ENCODE results near the gene RPL7A. TPM values are rescaled to one million over a fixed set of nuclear protein-coding genes. Genes with fewer than 3 reads are reported as not detected.
A peak's percentile ranks its signal among the peaks of the same experiment; 100 is the strongest.
"Not testable (repeated sequence)": the region's sequence is repeated elsewhere in the genome, so short reads cannot be mapped to it uniquely, and the experiment has no call there.

The RPL7A gene
- total RNA-seq, 2 experiments from 2014 or later: 3,340 to 3,454 TPM

DNA sequence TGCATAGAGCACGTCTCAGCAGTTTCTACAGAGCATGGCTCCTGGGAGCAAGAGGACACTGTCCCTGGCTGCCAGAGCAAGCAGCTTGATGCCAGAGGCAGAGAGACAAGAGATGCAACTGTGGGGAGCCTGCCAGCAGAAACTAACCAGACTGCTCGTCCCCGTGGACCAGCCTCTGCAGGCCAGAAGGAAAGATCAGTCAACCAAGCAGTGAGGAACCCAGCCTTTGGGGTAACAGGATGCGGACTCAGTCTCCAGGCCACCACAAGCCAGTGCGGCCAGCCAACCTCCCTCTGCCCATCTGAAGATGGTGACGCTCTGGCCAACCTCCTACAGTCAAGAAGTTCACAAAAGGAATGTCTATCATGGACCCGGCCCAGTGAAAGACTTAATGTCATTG, 24.1 kb downstream of the RPL7A start:
- H3K4me3 Mint-ChIP-seq: peak overlapping the region; percentile 77
- intact Hi-C loops (cut with micrococcal nuclease): loop anchor here (5.0 to 10.0 kb wide), 2 partner anchors 225 to 1023 kb away; no protein-coding TSS in a partner anchor
- H3K27me3 Mint-ChIP-seq: no peaks in the 10 kb centered on the region
- peak overlapping the region; percentile 96 for H3K27ac Mint-ChIP-seq
- POLR2A ChIA-PET: interaction anchor here (0.7 to 14.2 kb wide), 6 partner anchors 7 to 1022 kb away, joined by 3 to 381 read pairs (median 8); partner anchors contain the start of genes MED22, REXO4, RPL7A and SURF1
- peaks cover 69% of the 10 kb centered on the region for H3K36me3 Mint-ChIP-seq
- no peaks in the 10 kb centered on the region for H3K9me3 Mint-ChIP-seq
- peaks cover 65% of the 10 kb centered on the region for H3K4me1 Mint-ChIP-seq (ENCODE audit: low read depth)
- peak; percentile 31 for DNase-seq
- CTCF ChIA-PET: interaction anchor here (1.0 to 6.5 kb wide), 9 partner anchors 15 to 114 kb away, joined by 3 to 76 read pairs (median 4); partner anchors contain the start of genes MED22, RPL7A, SURF1 and SURF2

DNA sequence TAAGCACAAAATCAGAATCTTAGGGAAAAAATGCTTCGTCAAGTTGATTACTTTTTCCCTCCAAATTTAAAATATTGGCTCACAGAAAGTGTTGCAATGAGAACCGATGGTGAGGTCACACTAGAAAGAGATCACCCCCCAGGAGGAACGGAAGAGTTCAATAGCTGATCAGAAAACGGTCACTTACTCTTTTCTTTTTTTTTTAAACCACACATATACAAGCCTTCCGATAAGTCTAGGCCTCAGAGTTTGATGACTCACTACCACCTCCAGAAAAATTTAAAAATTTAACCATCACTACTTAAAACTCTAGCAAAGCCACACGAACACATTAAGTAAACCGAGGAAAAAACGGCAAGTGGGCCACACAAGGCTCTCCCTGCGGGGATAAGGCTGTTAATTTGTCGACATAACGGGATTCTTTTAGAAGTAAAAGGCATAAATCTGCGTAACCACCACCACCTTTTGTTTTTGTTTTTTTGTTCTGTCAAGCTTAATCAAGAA, 26.6 kb downstream of the RPL7A start:
- H3K27ac Mint-ChIP-seq: peak overlapping the region; percentile 96
- peaks cover 48% of the 10 kb centered on the region for H3K36me3 Mint-ChIP-seq
- H3K9me3 Mint-ChIP-seq: no peaks in the 10 kb centered on the region
- ChIA-PET CTCF (interaction anchor here (0.7 to 6.5 kb wide), 3 partner anchors 25 to 33 kb away, joined by 3 to 76 read pairs (median 3); partner anchors contain the start of genes MED22 and RPL7A), POLR2A (interaction anchor here (0.6 to 14.2 kb wide), 7 partner anchors 10 to 343 kb away, joined by 3 to 381 read pairs (median 5); partner anchors contain the start of genes MED22, REXO4, RPL7A and SURF1)
- no peaks in the 10 kb centered on the region for H3K27me3 Mint-ChIP-seq
- peaks cover 48% of the 10 kb centered on the region for H3K4me1 Mint-ChIP-seq (ENCODE audit: low read depth)
- H3K4me3 Mint-ChIP-seq: peak overlapping the region; percentile 97
- peak; percentile 47 for DNase-seq
- intact Hi-C loops (cut with micrococcal nuclease): loop anchor here (5.0 to 10.0 kb wide), 2 partner anchors 227 to 1020 kb away; no protein-coding TSS in a partner anchor

GRCh38 chr9:133375116-133375723, 27.2 kb downstream of the RPL7A start:
- ChIA-PET POLR2A (interaction anchor here (0.9 to 14.2 kb wide), 5 partner anchors 11 to 104 kb away, joined by 3 to 381 read pairs (median 3); partner anchors contain the start of genes MED22, RPL7A, SURF1 and SURF2), CTCF (interaction anchor here (0.6 to 6.5 kb wide), 4 partner anchors 19 to 34 kb away, joined by 3 to 76 read pairs (median 3); partner anchors contain the start of genes MED22 and RPL7A)
- H3K4me3 Mint-ChIP-seq: peak overlapping the region; percentile 97
- H3K9me3 Mint-ChIP-seq: no peaks in the 10 kb centered on the region
- peak overlapping the region; percentile 96 for H3K27ac Mint-ChIP-seq
- H3K4me1 Mint-ChIP-seq (ENCODE audit: low read depth): peaks cover 43% of the 10 kb centered on the region
- intact Hi-C loops (cut with micrococcal nuclease): loop anchor here (10.0 kb wide), 1 partner anchor 1020 kb away; no protein-coding TSS in a partner anchor
- peak; percentile 42 for DNase-seq
- no peaks in the 10 kb centered on the region for H3K27me3 Mint-ChIP-seq
- H3K36me3 Mint-ChIP-seq: peaks cover 42% of the 10 kb centered on the region

DNA sequence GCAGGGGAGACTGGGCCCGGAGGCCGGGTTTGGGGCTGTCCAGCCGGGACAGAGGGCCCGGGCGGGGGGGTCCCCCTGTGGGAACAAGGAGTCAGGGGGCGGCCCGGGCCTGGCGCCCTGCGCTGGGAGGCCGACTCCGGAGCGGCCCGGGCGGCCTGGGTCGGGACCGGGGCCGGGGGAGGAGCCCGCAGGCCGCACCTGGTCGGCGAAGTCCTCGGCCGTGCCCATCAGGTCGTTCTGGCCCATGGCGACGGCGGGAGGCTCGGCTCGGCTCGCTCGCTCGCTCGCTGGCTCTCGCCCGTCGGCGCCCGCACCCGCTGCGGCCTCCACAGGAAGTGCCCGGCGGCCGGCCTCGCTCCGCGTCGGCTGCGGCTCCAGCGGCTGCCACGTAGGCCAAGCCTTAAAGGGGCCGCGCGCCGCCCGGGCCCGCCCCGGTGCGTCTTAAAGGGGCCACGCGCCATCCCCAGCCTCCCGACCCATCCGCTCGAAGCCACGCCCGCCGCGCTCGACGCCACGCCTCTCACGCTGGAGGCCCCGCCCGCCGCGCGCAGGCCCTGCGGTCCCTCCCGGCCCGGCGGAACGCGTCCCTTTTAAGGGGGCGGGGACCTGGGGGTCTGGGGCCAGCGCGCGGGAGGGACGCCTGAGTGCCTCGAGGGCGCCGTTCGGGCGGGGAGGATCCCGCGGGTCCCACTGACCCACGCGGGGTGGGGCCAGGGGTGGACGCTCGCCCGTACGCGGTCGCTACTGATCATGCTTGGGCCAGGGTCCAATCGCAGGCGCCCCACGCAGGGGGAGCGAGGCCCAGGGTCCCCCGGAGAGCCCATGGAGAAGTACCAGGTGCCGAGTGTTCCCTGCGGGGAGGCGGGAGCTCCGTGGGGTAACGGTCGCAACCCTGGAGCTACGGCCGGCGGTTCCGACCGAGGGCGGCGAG, 28.0 kb downstream of the RPL7A start, which contains the start of the genes STKLD1 and SURF4:
TSS of gene STKLD1 (plus strand) at position 643 of the 931 bp plus-strand sequence. CDS start at position 751, 108 bp downstream.
TSS of gene SURF4 (minus strand) at position 337 of the 931 bp plus-strand sequence. CDS start at position 246, 91 bp downstream.
- POLR2A ChIA-PET: interaction anchor here (0.8 to 14.2 kb wide), 8 partner anchors 11 to 102 kb away, joined by 3 to 381 read pairs (median 4); partner anchors contain the start of genes MED22, RPL7A, SLC2A6 and SURF1
- no peaks in the 10 kb centered on the region for H3K27me3 Mint-ChIP-seq
- intact Hi-C loops (cut with micrococcal nuclease): loop anchor here (1.0 to 10.0 kb wide), 3 partner anchors 28 to 1019 kb away; partner anchors contain the start of genes MED22, RPL7A and SURF6
- peak within 1 kb of the TSS; percentile 96 for H3K27ac Mint-ChIP-seq
- peaks cover 35% of the 10 kb centered on the region for H3K4me1 Mint-ChIP-seq (ENCODE audit: low read depth)
- no peaks in the 10 kb centered on the region for H3K9me3 Mint-ChIP-seq
- CTCF ChIA-PET: interaction anchor here (0.6 to 6.5 kb wide), 6 partner anchors 14 to 34 kb away, joined by 3 to 76 read pairs (median 3); partner anchors contain the start of genes MED22 and RPL7A
- peak; percentile 97 for DNase-seq
- H3K4me3 Mint-ChIP-seq: peak within 1 kb of the TSS; percentile 97
- peaks cover 34% of the 10 kb centered on the region for H3K36me3 Mint-ChIP-seq

- H3K27ac Mint-ChIP-seq, DNase-seq, H3K9me3 Mint-ChIP-seq, H3K27me3 Mint-ChIP-seq: not testable (repeated sequence)
- Mint-ChIP-seq H3K4me3 (peak overlapping the region; percentile 43), H3K36me3 (peaks cover 22% of the 10 kb centered on the region), H3K4me1 (ENCODE audit: low read depth) (peaks cover 22% of the 10 kb centered on the region)
- ChIA-PET CTCF (interaction anchor here (0.6 to 1.3 kb wide), 7 partner anchors 13 to 233 kb away, joined by 3 to 6 read pairs (median 3); partner anchors contain the start of gene REXO4), POLR2A (interaction anchor here (0.8 to 1.4 kb wide), 4 partner anchors 24 to 101 kb away, joined by 3 to 13 read pairs (median 4); partner anchors contain the start of genes MED22, RPL7A and SLC2A6)
- intact Hi-C loops (cut with micrococcal nuclease): loop anchor here (10.0 kb wide), 1 partner anchor 1018 kb away; no protein-coding TSS in a partner anchor
These were observed 29.3 kb downstream of the RPL7A start for GRCh38 chr9:133377280-133377679.

DNA sequence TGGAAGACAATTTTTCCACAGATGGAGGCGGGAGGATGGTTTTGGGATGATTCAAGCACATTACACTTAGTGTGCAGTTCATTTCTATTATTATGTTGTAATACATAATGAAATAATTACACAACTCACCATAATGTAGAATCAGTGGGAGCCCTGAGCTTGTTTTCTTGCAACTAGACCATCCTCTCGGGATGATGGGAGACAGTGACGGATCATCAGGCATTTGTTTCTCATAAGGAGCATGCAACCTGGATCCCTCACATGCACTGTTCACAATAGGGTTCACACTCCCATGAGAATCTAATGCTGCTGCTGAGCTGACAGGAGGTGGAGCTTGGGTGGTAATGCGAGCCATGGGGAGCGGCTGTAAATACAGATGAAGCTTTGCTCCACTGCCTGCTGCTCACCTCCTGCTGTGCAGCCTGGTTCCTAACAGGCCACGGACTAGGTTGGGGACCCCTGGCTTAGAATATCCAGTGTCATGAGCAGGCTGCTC, 29.8 kb downstream of the RPL7A start:
- no peaks in the 10 kb centered on the region for H3K27me3 Mint-ChIP-seq
- H3K27ac Mint-ChIP-seq: no peak overlapping the region
- CTCF ChIA-PET: interaction anchor here (0.8 to 1.3 kb wide), 3 partner anchors 40 to 234 kb away, joined by 3 to 6 read pairs (median 3); partner anchors contain the start of gene REXO4
- peaks cover 17% of the 10 kb centered on the region for H3K4me1 Mint-ChIP-seq (ENCODE audit: low read depth)
- peaks cover 17% of the 10 kb centered on the region for H3K36me3 Mint-ChIP-seq
- H3K9me3 Mint-ChIP-seq: no peaks in the 10 kb centered on the region
- no peak for DNase-seq
- POLR2A ChIA-PET: interaction anchor here (1.3 kb wide), 1 partner anchor 30 kb away, joined by 4 read pairs; the partner anchor contains the start of genes MED22 and RPL7A
- intact Hi-C loops (cut with micrococcal nuclease): loop anchor here (10.0 kb wide), 1 partner anchor 1017 kb away; no protein-coding TSS in a partner anchor
- H3K4me3 Mint-ChIP-seq: no peak overlapping the region

GRCh38 chr9:133378408-133378962, 30.5 kb downstream of the RPL7A start:
- no peak overlapping the region for H3K27ac Mint-ChIP-seq
- peaks cover 10% of the 10 kb centered on the region for H3K4me1 Mint-ChIP-seq (ENCODE audit: low read depth)
- POLR2A ChIA-PET: interaction anchor here (1.3 kb wide), 1 partner anchor 30 kb away, joined by 4 read pairs; the partner anchor contains the start of genes MED22 and RPL7A
- no peak overlapping the region for H3K4me3 Mint-ChIP-seq
- CTCF ChIA-PET: interaction anchor here (0.8 kb wide), 1 partner anchor 191 kb away, joined by 3 read pairs; no protein-coding TSS in a partner anchor
- H3K36me3 Mint-ChIP-seq: peaks cover 11% of the 10 kb centered on the region
- H3K9me3 Mint-ChIP-seq: no peaks in the 10 kb centered on the region
- no peak for DNase-seq
- no peaks in the 10 kb centered on the region for H3K27me3 Mint-ChIP-seq
- intact Hi-C loops (cut with micrococcal nuclease): loop anchor here (10.0 kb wide), 1 partner anchor 1016 kb away; no protein-coding TSS in a partner anchor

- CTCF ChIA-PET: no interaction called here
- intact Hi-C loops (cut with micrococcal nuclease): loop anchor here (10.0 kb wide), 1 partner anchor 1015 kb away; no protein-coding TSS in a partner anchor
These were observed 31.4 kb downstream of the RPL7A start for GRCh38 chr9:133379153-133380086.

DNA sequence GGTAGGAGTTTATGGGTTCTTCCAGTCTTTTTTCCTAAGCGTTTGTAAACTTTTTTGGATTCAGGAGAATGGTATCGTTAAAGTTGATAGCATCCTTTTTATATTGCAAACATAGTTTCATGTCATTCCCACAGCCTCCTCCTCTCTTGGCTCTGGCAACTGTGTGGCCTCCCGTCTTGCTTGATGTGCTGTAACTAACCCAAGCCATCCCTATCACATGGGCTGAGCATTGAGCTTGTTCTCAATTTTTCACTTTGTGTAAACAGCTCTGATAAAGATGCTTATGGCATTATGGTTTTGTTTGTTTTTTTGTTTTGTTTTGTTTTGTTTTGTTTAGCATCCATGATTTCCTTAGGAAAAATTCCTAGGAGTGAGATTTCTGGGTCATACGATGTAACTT, 32.7 kb downstream of the RPL7A start:
- POLR2A ChIA-PET: no interaction called here
- H3K27me3 Mint-ChIP-seq: no peaks in the 10 kb centered on the region

More at GRCh38 chr9:133379153-133380086, 31.4 kb downstream of the RPL7A start:
- H3K36me3 Mint-ChIP-seq: peaks cover 7% of the 10 kb centered on the region
- no peaks in the 10 kb centered on the region for H3K27me3 Mint-ChIP-seq
- no peak overlapping the region for H3K4me3 Mint-ChIP-seq
- peaks cover 6% of the 10 kb centered on the region for H3K4me1 Mint-ChIP-seq (ENCODE audit: low read depth)
- H3K9me3 Mint-ChIP-seq: no peaks in the 10 kb centered on the region
- no peak overlapping the region for H3K27ac Mint-ChIP-seq
- POLR2A ChIA-PET: interaction anchor here (1.3 kb wide), 1 partner anchor 31 kb away, joined by 4 read pairs; the partner anchor contains the start of genes MED22 and RPL7A
- DNase-seq: no peak

More for the DNA sequence above, 32.7 kb downstream of the RPL7A start:
- CTCF ChIA-PET: no interaction called here
- no peaks in the 10 kb centered on the region for H3K36me3 Mint-ChIP-seq
- H3K9me3 Mint-ChIP-seq: no peaks in the 10 kb centered on the region
- no peak for DNase-seq
- H3K4me1 Mint-ChIP-seq (ENCODE audit: low read depth): peaks cover 3% of the 10 kb centered on the region
- H3K27ac Mint-ChIP-seq: no peak overlapping the region
- H3K4me3 Mint-ChIP-seq: no peak overlapping the region
- intact Hi-C loops (cut with micrococcal nuclease): no loop called here

Measured in activated CD4-positive, alpha-beta memory T cell treated with anti-CD3 and anti-CD28 coated beads for 36 hours (primary cell).